HepG2 (cell line): Measurements from ENCODE around the gene CPNE2. TPM values are rescaled to one million over a fixed set of nuclear protein-coding genes. Genes with fewer than 3 reads are reported as not detected.
A peak's percentile ranks its signal among the peaks of the same experiment; 100 is the strongest.

Source experiments
- ARHGAP35 ChIP-seq: sonication (generic); formaldehyde crosslinking; IDR thresholded peaks from 2 replicates; pipeline ENCODE4 v1.9.0; 2022; ENCODE audit warnings: mild to moderate bottlenecking, inconsistent platforms, moderate library complexity, missing genetic modification reagents, borderline replicate concordance
- BCL6 ChIP-seq: IDR thresholded peaks from 2 replicates; pipeline ENCODE4 v1.6.1; 2016; ENCODE audit warnings: missing genetic modification reagents, missing compliant biosample characterization
- CREB1 ChIP-seq, 2 experiments: fragments of 450-650 bp in 1 of 2; IDR thresholded peaks; 2 replicates each; pipeline ENCODE4 v1.6.1; 2016 to 2017; ENCODE audit warnings: control low read depth in 1 of 2, mild to moderate bottlenecking in 1 of 2, missing compliant biosample characterization in 1 of 2, missing genetic modification characterization in 1 of 2
- KDM4B ChIP-seq: sonication (generic); formaldehyde crosslinking; IDR thresholded peaks from 2 replicates; pipeline ENCODE4 v1.4.0; 2020; ENCODE audit warnings: missing genetic modification reagents
- NR2F1 ChIP-seq, 2 experiments: fragments of 450-650 bp in 1 of 2; formaldehyde crosslinking in 1 of 2; IDR thresholded peaks; 2 replicates each; pipeline versions ENCODE4 v1.5.0 to v1.6.1; 2016 to 2020; ENCODE audit warnings: mild to moderate bottlenecking in 1 of 2, missing compliant biosample characterization in 1 of 2, missing genetic modification reagents in 1 of 2, moderate library complexity in 1 of 2
- SNAPC2 ChIP-seq: sonication (generic); formaldehyde crosslinking; IDR thresholded peaks from 2 replicates; pipeline ENCODE4 v1.8.1; 2022; ENCODE audit warnings: mild to moderate bottlenecking, missing genetic modification reagents
- TIGD3 ChIP-seq: sonication (generic); formaldehyde crosslinking; IDR thresholded peaks from 2 replicates; pipeline ENCODE4 v1.5.1; 2020; ENCODE audit warnings: mild to moderate bottlenecking, missing genetic modification reagents, borderline replicate concordance
- YEATS4 ChIP-seq: sonication (generic); formaldehyde crosslinking; IDR thresholded peaks from 2 replicates; pipeline ENCODE4 v1.4.0; 2020; ENCODE audit warnings: missing genetic modification reagents, borderline replicate concordance
- ZNF207 ChIP-seq: fragments of 450-650 bp; IDR thresholded peaks from 2 replicates; pipeline ENCODE4 v1.6.1; 2016; ENCODE audit warnings: antibody characterized with exemption, borderline replicate concordance
- ZNF235 ChIP-seq: sonication (generic); formaldehyde crosslinking; IDR thresholded peaks from 2 replicates; pipeline ENCODE4 v1.8.1; 2023; ENCODE audit warnings: mild to moderate bottlenecking, missing genetic modification reagents, borderline replicate concordance
- ZNF292 ChIP-seq: sonication (generic); formaldehyde crosslinking; IDR thresholded peaks from 2 replicates; pipeline ENCODE4 v1.8.1; 2022; ENCODE audit warnings: mild to moderate bottlenecking, low read depth, missing genetic modification reagents, borderline replicate concordance
- ZNF331 ChIP-seq: sonication (generic); formaldehyde crosslinking; IDR thresholded peaks from 2 replicates; pipeline ENCODE4 v1.4.0; 2020; ENCODE audit warnings: missing genetic modification reagents
- ZNF597 ChIP-seq: sonication (generic); formaldehyde crosslinking; IDR thresholded peaks from 2 replicates; pipeline ENCODE4 v1.5.0; 2020; ENCODE audit warnings: missing genetic modification reagents
- ZNF598 ChIP-seq: sonication (generic); formaldehyde crosslinking; IDR thresholded peaks from 2 replicates; pipeline ENCODE4 v1.5.1; 2020; ENCODE audit warnings: mild to moderate bottlenecking, missing genetic modification reagents, borderline replicate concordance
- ZNF605 ChIP-seq: sonication (generic); formaldehyde crosslinking; IDR thresholded peaks from 2 replicates; pipeline ENCODE4 v1.8.0; 2022; ENCODE audit warnings: mild to moderate bottlenecking, missing genetic modification reagents
- polyA plus RNA-seq, 8 experiments: library from polyadenylated mRNA; depleted of rRNA in 3 of 8; stranded (reverse) in 7 of 8; unstranded in 1 of 8; fragments of >200 nt; fragmentation: Illumina TruSeq in 4 of 8; extraction: Trizol in 4 of 8; gene quantifications; 2 replicates each; pipeline versions ENCODE4 v1.2.1 to v1.2.3, GENCODE V29; 2011 to 2016; ENCODE audit warnings: low read depth in 4 of 8, missing spikeins in 1 of 8, mixed read lengths in 1 of 8; ENCODE audit not compliant: insufficient read depth in 1 of 8
- total RNA-seq, 5 experiments: library from RNA; depleted of rRNA; stranded (reverse); fragments of >200 nt; fragmentation: Illumina TruSeq; extraction: Trizol; gene quantifications; 2 replicates each; pipeline ENCODE4 v1.2.3, GENCODE V29; 2016; ENCODE audit warnings: low read depth in 1 of 5
- TF ChIP-seq, protein P1 (sequence below): IDR thresholded peaks from 2 replicates; pipeline ENCODE4 v1.6.1; 2016; ENCODE audit warnings: missing compliant biosample characterization, missing genetic modification reagents, borderline replicate concordance
- TF ChIP-seq, protein P2 (sequence below): sonication (generic); formaldehyde crosslinking; IDR thresholded peaks from 2 replicates; pipeline ENCODE4 v1.5.1; 2020; ENCODE audit warnings: missing genetic modification reagents, mild to moderate bottlenecking, borderline replicate concordance
- TF ChIP-seq, protein P3 (sequence below): sonication (generic); formaldehyde crosslinking; IDR thresholded peaks from 2 replicates; pipeline ENCODE4 v1.5.1; 2020; ENCODE audit warnings: missing genetic modification reagents, mild to moderate bottlenecking, borderline replicate concordance

Gene CPNE2
- total and polyA plus RNA-seq, 2 of the 13 experiments (the other 11 are each of a cell fraction or from before 2014, with no cell fraction given), result 10.6 to 23.3 TPM

- TF ChIP-seq, protein P1, sequence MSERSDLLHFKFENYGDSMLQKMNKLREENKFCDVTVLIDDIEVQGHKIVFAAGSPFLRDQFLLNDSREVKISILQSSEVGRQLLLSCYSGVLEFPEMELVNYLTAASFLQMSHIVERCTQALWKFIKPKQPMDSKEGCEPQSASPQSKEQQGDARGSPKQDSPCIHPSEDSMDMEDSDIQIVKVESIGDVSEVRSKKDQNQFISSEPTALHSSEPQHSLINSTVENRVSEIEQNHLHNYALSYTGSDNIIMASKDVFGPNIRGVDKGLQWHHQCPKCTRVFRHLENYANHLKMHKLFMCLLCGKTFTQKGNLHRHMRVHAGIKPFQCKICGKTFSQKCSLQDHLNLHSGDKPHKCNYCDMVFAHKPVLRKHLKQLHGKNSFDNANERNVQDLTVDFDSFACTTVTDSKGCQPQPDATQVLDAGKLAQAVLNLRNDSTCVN, result peak; percentile 67; the same call in 1 of the 2 replicates
- TF ChIP-seq NR2F1 (CRISPR knock-in tag; IDR thresholded peaks at IDR 0.05), result peak in 1 of 2 experiments; percentile 53; a peak in 1 of 4 replicates
- no peak; the same call in 1 of the 2 replicates for TF ChIP-seq ZNF605
- no peak for TF ChIP-seq ZNF597 (CRISPR knock-in tag)
- no peak; the same call in 1 of the 2 replicates for TF ChIP-seq SNAPC2 (CRISPR knock-in tag)
- TF ChIP-seq KDM4B (CRISPR knock-in tag), result no peak
- TF ChIP-seq BCL6 (CRISPR knock-in tag), result peak; percentile 46; the same call in 1 of the 2 replicates
- peak; percentile 47 for TF ChIP-seq ZNF292
- peak; percentile 44; the same call in 1 of the 2 replicates for TF ChIP-seq ZNF331 (CRISPR knock-in tag)
- no peak for TF ChIP-seq ZNF598 (CRISPR knock-in tag)
- no peak for TF ChIP-seq TIGD3 (CRISPR knock-in tag)
- TF ChIP-seq, protein P2, sequence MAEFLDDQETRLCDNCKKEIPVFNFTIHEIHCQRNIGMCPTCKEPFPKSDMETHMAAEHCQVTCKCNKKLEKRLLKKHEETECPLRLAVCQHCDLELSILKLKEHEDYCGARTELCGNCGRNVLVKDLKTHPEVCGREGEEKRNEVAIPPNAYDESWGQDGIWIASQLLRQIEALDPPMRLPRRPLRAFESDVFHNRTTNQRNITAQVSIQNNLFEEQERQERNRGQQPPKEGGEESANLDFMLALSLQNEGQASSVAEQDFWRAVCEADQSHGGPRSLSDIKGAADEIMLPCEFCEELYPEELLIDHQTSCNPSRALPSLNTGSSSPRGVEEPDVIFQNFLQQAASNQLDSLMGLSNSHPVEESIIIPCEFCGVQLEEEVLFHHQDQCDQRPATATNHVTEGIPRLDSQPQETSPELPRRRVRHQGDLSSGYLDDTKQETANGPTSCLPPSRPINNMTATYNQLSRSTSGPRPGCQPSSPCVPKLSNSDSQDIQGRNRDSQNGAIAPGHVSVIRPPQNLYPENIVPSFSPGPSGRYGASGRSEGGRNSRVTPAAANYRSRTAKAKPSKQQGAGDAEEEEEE (CRISPR knock-in tag), result no peak
- peak; percentile 88 for TF ChIP-seq YEATS4 (CRISPR knock-in tag)
- peak; percentile 80 for TF ChIP-seq CREB1 (IDR thresholded peaks at IDR 0.05)
- peak; percentile 96 for TF ChIP-seq CREB1 (CRISPR knock-in tag; IDR thresholded peaks at IDR 0.05)
- TF ChIP-seq ARHGAP35 (CRISPR knock-in tag), result 0 out of 2 replicates have a peak, but pooled peaks have one; percentile 90
- TF ChIP-seq ZNF235 (CRISPR knock-in tag), result 0 out of 2 replicates have a peak, but pooled peaks have one; percentile 38
- TF ChIP-seq, protein P3, sequence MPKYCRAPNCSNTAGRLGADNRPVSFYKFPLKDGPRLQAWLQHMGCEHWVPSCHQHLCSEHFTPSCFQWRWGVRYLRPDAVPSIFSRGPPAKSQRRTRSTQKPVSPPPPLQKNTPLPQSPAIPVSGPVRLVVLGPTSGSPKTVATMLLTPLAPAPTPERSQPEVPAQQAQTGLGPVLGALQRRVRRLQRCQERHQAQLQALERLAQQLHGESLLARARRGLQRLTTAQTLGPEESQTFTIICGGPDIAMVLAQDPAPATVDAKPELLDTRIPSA (CRISPR knock-in tag), result no peak
- peak; percentile 99; the same call in 1 of the 2 replicates for TF ChIP-seq ZNF207
Observed at GRCh38 chr16:57185945-57186871, 93.8 kb downstream of the CPNE2 start, which contains the start of the genes PSME3IP1 and RSPRY1 (continued).
